ENCODE measurements around the gene FOSL1. TPM values are rescaled to one million over a fixed set of nuclear protein-coding genes. Genes with fewer than 3 reads are reported as not detected.
"Not testable (repeated sequence)": the region's sequence is repeated elsewhere in the genome, so short reads cannot be mapped to it uniquely, and the experiment has no call there.

Gene FOSL1
- total and polyA plus RNA-seq, 2 donors (not counting 3 experiments of a cell fraction or from before 2014, with no cell fraction given): 18.1 to 53.8 TPM

DNA sequence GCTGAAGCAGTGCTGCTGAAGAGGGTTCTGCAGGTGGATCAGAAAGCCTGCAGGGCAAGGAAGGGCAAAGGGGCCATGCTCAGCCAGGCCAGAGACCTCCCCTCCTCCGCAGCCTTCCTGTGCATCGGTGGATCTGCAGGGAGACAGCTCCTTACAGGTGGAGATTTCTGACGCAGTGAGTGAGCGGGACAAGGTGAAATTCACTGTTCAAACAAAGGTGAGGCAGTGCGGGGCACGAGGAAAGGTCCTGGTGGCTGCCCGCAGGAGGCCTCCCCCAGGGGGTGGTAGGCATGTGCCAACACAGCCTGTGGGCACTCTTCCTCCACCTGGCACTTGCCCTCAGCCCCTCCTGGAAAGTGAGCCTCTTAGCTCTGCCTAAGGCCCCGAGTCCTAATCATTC lies 50.8 kb downstream of the FOSL1 start:
- TF ChIP-seq POLR2A (IDR thresholded peaks at IDR 0.05; ENCODE audit: low read depth, low read length) (no peak), FOS (IDR thresholded peaks at IDR 0.05; ENCODE audit: borderline replicate concordance, insufficient read depth, low read length) (no peak), EZH2 (IDR thresholded peaks at IDR 0.05; ENCODE audit: borderline replicate concordance, low read depth, low read length, severe bottlenecking) (no peak), JUN (IDR thresholded peaks at IDR 0.05; ENCODE audit: borderline replicate concordance, insufficient read depth, insufficient read length, low read depth) (no peak), POLR2AphosphoS5 (IDR thresholded peaks at IDR 0.05; ENCODE audit: insufficient read depth, low read depth, low read length) (no peak), GATA2 (IDR thresholded peaks at IDR 0.05; ENCODE audit: insufficient read depth, insufficient read length, low read depth, low read length) (no peak), MYC (IDR thresholded peaks at IDR 0.05; ENCODE audit: low read depth, low read length) (no peak)
- TF ChIP-seq, protein P1, sequence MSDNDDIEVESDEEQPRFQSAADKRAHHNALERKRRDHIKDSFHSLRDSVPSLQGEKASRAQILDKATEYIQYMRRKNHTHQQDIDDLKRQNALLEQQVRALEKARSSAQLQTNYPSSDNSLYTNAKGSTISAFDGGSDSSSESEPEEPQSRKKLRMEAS (IDR thresholded peaks at IDR 0.05; ENCODE audit: insufficient read depth, insufficient read length): no peak
- TF ChIP-seq, protein P2, sequence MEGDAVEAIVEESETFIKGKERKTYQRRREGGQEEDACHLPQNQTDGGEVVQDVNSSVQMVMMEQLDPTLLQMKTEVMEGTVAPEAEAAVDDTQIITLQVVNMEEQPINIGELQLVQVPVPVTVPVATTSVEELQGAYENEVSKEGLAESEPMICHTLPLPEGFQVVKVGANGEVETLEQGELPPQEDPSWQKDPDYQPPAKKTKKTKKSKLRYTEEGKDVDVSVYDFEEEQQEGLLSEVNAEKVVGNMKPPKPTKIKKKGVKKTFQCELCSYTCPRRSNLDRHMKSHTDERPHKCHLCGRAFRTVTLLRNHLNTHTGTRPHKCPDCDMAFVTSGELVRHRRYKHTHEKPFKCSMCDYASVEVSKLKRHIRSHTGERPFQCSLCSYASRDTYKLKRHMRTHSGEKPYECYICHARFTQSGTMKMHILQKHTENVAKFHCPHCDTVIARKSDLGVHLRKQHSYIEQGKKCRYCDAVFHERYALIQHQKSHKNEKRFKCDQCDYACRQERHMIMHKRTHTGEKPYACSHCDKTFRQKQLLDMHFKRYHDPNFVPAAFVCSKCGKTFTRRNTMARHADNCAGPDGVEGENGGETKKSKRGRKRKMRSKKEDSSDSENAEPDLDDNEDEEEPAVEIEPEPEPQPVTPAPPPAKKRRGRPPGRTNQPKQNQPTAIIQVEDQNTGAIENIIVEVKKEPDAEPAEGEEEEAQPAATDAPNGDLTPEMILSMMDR (IDR thresholded peaks at IDR 0.05; ENCODE audit: extremely low read depth in 1 of 2, insufficient read depth in 1 of 2, low read depth in 1 of 2, low read length in 2 of 2): no peak
- Histone ChIP-seq H3K9me3 (replicated peaks; ENCODE audit: control insufficient read depth, insufficient read depth, low read length) (no peaks in the 10 kb centered on the region), H3K79me2 (ENCODE audit: control insufficient read depth, insufficient read depth, low read length) (peaks cover 13% of the 10 kb centered on the region), H4K20me1 (replicated peaks; ENCODE audit: control insufficient read depth, extremely low read depth, insufficient read depth, low read length) (peaks cover 5% of the 10 kb centered on the region), H3K4me3 (replicated peaks in 1 of 3; ENCODE audit: insufficient read depth in 1 of 3, low read depth in 1 of 3, low read length in 3 of 3) (no peak overlapping the region), H3K36me3 (ENCODE audit: control insufficient read depth in 2 of 2, extremely low read depth in 1 of 2, insufficient read depth in 2 of 2, low read length in 2 of 2) (peaks cover 14 to 26% of the 10 kb centered on the region in 2 experiments), H2AFZ (ENCODE audit: low read depth, low read length) (no peak overlapping the region), H3K9me1 (replicated peaks; ENCODE audit: control insufficient read depth, extremely low read depth, insufficient read depth, low read length) (no peaks in the 10 kb centered on the region), H3K27me3 (ENCODE audit: control insufficient read depth in 2 of 2, insufficient read depth in 2 of 2, low read length in 2 of 2) (no peaks in the 10 kb centered on the region), H3K4me1 (ENCODE audit: control insufficient read depth, extremely low read depth, insufficient read depth, low read length) (no peaks in the 10 kb centered on the region), H3K9ac (replicated peaks; ENCODE audit: extremely low read depth, insufficient read depth, low read length) (no peak overlapping the region), H3K27ac (ENCODE audit: insufficient read depth, low read depth, low read length) (no peak overlapping the region), H3K4me2 (ENCODE audit: insufficient read depth, low read length) (no peak overlapping the region)
- CTCF ChIA-PET: interaction anchor here (1.2 to 3.7 kb wide), 5 partner anchors 10 to 69 kb away, joined by 3 to 18 read pairs (median 7); partner anchors contain the start of genes AP5B1, FIBP and MUS81
- DNase-seq (ENCODE audit: low read depth, low spot score): no peak
- dilution Hi-C loops (cut with MboI; ENCODE audit: extremely low pct_ligation_motif_present, low sequenced_read_pairs): no loop called here
- BruUV-seq (replicated peaks): no TSS peak
- intact Hi-C loops (cut with micrococcal nuclease): no loop called here
- FAIRE-seq: no peak
- POLR2A ChIA-PET: interaction anchor here (1.1 kb wide), 1 partner anchor 44 kb away, joined by 3 read pairs; no protein-coding TSS in a partner anchor

DNA sequence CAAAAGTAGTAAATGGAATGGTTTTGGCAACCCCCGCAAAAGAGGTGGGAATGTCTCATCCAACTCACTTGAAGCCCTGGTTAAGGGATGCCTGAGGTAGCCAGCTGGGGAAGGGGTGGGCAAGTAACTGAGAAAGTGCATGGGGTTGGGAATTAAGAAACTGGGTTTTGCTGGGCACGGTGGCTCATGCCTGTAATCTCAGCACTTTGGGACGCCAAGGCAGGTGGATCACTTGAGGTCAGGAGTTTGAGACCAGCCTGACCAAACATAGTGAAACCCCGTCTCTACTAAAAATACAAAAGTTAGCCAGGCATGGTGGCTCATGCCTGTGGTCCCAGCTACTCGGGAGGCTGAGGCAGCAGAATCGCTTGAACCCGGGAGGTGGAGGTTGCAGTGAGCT lies 51.5 kb downstream of the FOSL1 start:
- intact Hi-C loops (cut with micrococcal nuclease); H3K4me3 ChIP-seq (replicated peaks in 1 of 3; ENCODE audit: insufficient read depth in 1 of 3, low read depth in 1 of 3, low read length in 3 of 3); H3K4me2 ChIP-seq (ENCODE audit: insufficient read depth, low read length); H3K4me1 ChIP-seq (ENCODE audit: control insufficient read depth, extremely low read depth, insufficient read depth, low read length); dilution Hi-C loops (cut with MboI; ENCODE audit: extremely low pct_ligation_motif_present, low sequenced_read_pairs); H3K9ac ChIP-seq (replicated peaks; ENCODE audit: extremely low read depth, insufficient read depth, low read length); H2AFZ ChIP-seq (ENCODE audit: low read depth, low read length); H3K27me3 ChIP-seq (ENCODE audit: control insufficient read depth in 2 of 2, insufficient read depth in 2 of 2, low read length in 2 of 2); H3K9me3 ChIP-seq (replicated peaks; ENCODE audit: control insufficient read depth, insufficient read depth, low read length); H4K20me1 ChIP-seq (replicated peaks; ENCODE audit: control insufficient read depth, extremely low read depth, insufficient read depth, low read length); FAIRE-seq; H3K27ac ChIP-seq (ENCODE audit: insufficient read depth, low read depth, low read length); H3K9me1 ChIP-seq (replicated peaks; ENCODE audit: control insufficient read depth, extremely low read depth, insufficient read depth, low read length); H3K79me2 ChIP-seq (ENCODE audit: control insufficient read depth, insufficient read depth, low read length); DNase-seq (ENCODE audit: low read depth, low spot score): not testable (repeated sequence)
- TSS peak; percentile 0 for BruUV-seq (replicated peaks)
- H3K36me3 ChIP-seq (ENCODE audit: control insufficient read depth in 2 of 2, extremely low read depth in 1 of 2, insufficient read depth in 2 of 2, low read length in 2 of 2): peaks cover 8 to 20% of the 10 kb centered on the region in 2 experiments
- ChIA-PET CTCF (interaction anchor here (1.6 to 3.4 kb wide), 3 partner anchors 11 to 68 kb away, joined by 6 to 16 read pairs (median 7); partner anchors contain the start of genes AP5B1 and MUS81), POLR2A (interaction anchor here (0.5 to 1.1 kb wide), 3 partner anchors 10 to 45 kb away, joined by 3 read pairs; partner anchors contain the start of gene CFL1)

Measured in endothelial cell of umbilical vein (primary cell).